Prostate gland (tissue), 2 donors: ENCODE data around the gene PLEKHA3. TPM values are rescaled to one million over a fixed set of nuclear protein-coding genes. Genes with fewer than 3 reads are reported as not detected.

Source experiments
- DNase-seq: peaks from one replicate; pipeline ENCODE4 v3.0.0-alpha.2; 2019; ENCODE audit warnings: low spot score
- H3K27ac ChIP-seq, 2 donors: fragments of 200-600 bp; sonication (generic); 2 replicates each; pipeline ENCODE4 v1.5.1; 2017 to 2019
- H3K27me3 ChIP-seq: fragments of 200-600 bp; sonication (generic); replicated peaks from 2 replicates; pipeline ENCODE4 v1.5.1; 2019; ENCODE audit not compliant: insufficient read depth
- H3K36me3 ChIP-seq, 2 donors: fragments of 200-600 bp; sonication (generic); 1 replicate in 1 of 2; 2 replicates in 1 of 2; pipeline versions ENCODE4 v1.5.1 to v1.8.1; 2017 to 2019
- H3K4me1 ChIP-seq: fragments of 200-600 bp; sonication (generic); replicated peaks from 2 replicates; pipeline ENCODE4 v1.5.1; 2019
- H3K4me3 ChIP-seq, 2 donors: fragments of 200-600 bp; sonication (generic); 2 replicates each; pipeline ENCODE4 v1.5.1; 2017 to 2019
- H3K9me3 ChIP-seq: fragments of 200-600 bp; sonication (generic); 2 replicates; pipeline ENCODE4 v1.5.1; 2017
- CTCF ChIP-seq, 4 experiments: fragments of 200-600 bp in 2 of 4; fragments of 450-650 bp in 2 of 4; sonication (generic) in 2 of 4; IDR thresholded peaks; 1 replicate in 3 of 4; 2 replicates in 1 of 4; pipeline ENCODE4 v1.5.1; 2016 to 2019; ENCODE audit warnings: antibody characterized with exemption in 4 of 4, mild to moderate bottlenecking in 2 of 4, moderate library complexity in 2 of 4
- POLR2A ChIP-seq: fragments of 450-650 bp; IDR thresholded peaks from one replicate; pipeline ENCODE4 v1.6.1; 2016; ENCODE audit warnings: antibody characterized with exemption, mild to moderate bottlenecking
- POLR2AphosphoS5 ChIP-seq: sonication (generic); formaldehyde crosslinking; IDR thresholded peaks from one replicate; pipeline ENCODE4 v1.6.1; 2017; ENCODE audit warnings: antibody characterized with exemption
- WGBS: methylation state at CpG from one replicate; pipeline ENCODE4 v1.1.5; 2018; 5-methylcytosine and 5-hydroxymethylcytosine counted together
- intact Hi-C: fragments of 100-400 bp; cut with DNase I; formaldehyde crosslinking; loops from one replicate; pipeline ENCODE4 v1.14.2; 2022
- total RNA-seq, 2 donors: library from RNA; depleted of rRNA; stranded (reverse); fragments of >200 nt; gene quantifications; one replicate each; pipeline ENCODE4 v1.1.0, GENCODE V29; 2016

PLEKHA3 gene
- total RNA-seq, 2 donors from 2014 or later = 8.2 to 15.7 TPM

GRCh38 chr2:178526256-178526655, 46.0 kb downstream of the PLEKHA3 start:
- no peak for TF ChIP-seq CTCF (IDR thresholded peaks at IDR 0.05)
- Histone ChIP-seq H3K36me3 (no peaks in the 10 kb centered on the region), H3K27ac (no peak overlapping the region), H3K4me1 (no peaks in the 10 kb centered on the region), H3K27me3 (no peaks in the 10 kb centered on the region), H3K4me3 (no peak overlapping the region), H3K9me3 (no peaks in the 10 kb centered on the region)
- WGBS = 94% methylated on average over 4 of the region's 4 CpGs
- no peak for DNase-seq
- intact Hi-C loops = no loop called here

- DNase-seq = no peak
- H3K36me3 ChIP-seq = no peaks in the 10 kb centered on the region
- 93% methylated on average over 2 of the region's 2 CpGs for WGBS
- H3K27ac ChIP-seq = no peak overlapping the region
- H3K9me3 ChIP-seq = no peaks in the 10 kb centered on the region
- no peaks in the 10 kb centered on the region for H3K27me3 ChIP-seq
- no peaks in the 10 kb centered on the region for H3K4me1 ChIP-seq
- H3K4me3 ChIP-seq = no peak overlapping the region
- intact Hi-C loops = no loop called here
- TF ChIP-seq POLR2AphosphoS5 = no peak
- no peak for TF ChIP-seq POLR2A
- no peak for TF ChIP-seq CTCF (IDR thresholded peaks at IDR 0.05)
These were observed 47.3 kb downstream of the PLEKHA3 start for GRCh38 chr2:178527592-178527991.

GRCh38 chr2:178528647-178529046, 48.4 kb downstream of the PLEKHA3 start:
- TF ChIP-seq CTCF (IDR thresholded peaks at IDR 0.05) = no peak
- TF ChIP-seq POLR2AphosphoS5 = no peak
- TF ChIP-seq POLR2A = no peak
- Histone ChIP-seq H3K27me3 (no peaks in the 10 kb centered on the region), H3K36me3 (no peaks in the 10 kb centered on the region), H3K4me3 (no peak overlapping the region), H3K9me3 (no peaks in the 10 kb centered on the region), H3K4me1 (no peaks in the 10 kb centered on the region), H3K27ac (no peak overlapping the region)
- WGBS = 97% methylated on average over 5 of the region's 5 CpGs
- no peak for DNase-seq
- intact Hi-C loops = no loop called here

- Histone ChIP-seq H3K9me3 (no peaks in the 10 kb centered on the region), H3K27ac (no peak overlapping the region), H3K4me3 (no peak overlapping the region), H3K27me3 (no peaks in the 10 kb centered on the region), H3K4me1 (no peaks in the 10 kb centered on the region), H3K36me3 (no peaks in the 10 kb centered on the region)
- DNase-seq = no peak
- intact Hi-C loops = no loop called here
- TF ChIP-seq POLR2A (no peak), POLR2AphosphoS5 (no peak), CTCF (IDR thresholded peaks at IDR 0.05) (no peak)
- 84% methylated on average over 2 of the region's 2 CpGs for WGBS
These were observed 48.9 kb downstream of the PLEKHA3 start for GRCh38 chr2:178529194-178529593.

- intact Hi-C loops = no loop called here
- no peak overlapping the region for H3K4me3 ChIP-seq
- H3K27ac ChIP-seq = no peak overlapping the region
- 72% methylated on average over 2 of the region's 2 CpGs for WGBS
- no peaks in the 10 kb centered on the region for H3K9me3 ChIP-seq
- H3K36me3 ChIP-seq = no peaks in the 10 kb centered on the region
- DNase-seq = no peak
- TF ChIP-seq POLR2AphosphoS5 (no peak), CTCF (IDR thresholded peaks at IDR 0.05) (no peak), POLR2A (no peak)
- no peaks in the 10 kb centered on the region for H3K27me3 ChIP-seq
- no peaks in the 10 kb centered on the region for H3K4me1 ChIP-seq
These were observed 49.9 kb downstream of the PLEKHA3 start for GRCh38 chr2:178530131-178530530.
